HepG2 (cell line): ENCODE results near the gene SMIM11. TPM values are rescaled to one million over a fixed set of nuclear protein-coding genes. Genes with fewer than 3 reads are reported as not detected.

Experiments used
- AHR ChIP-seq: IDR thresholded peaks from 2 replicates; pipeline ENCODE4 v1.6.1; 2018; ENCODE audit warnings: missing genetic modification reagents, missing compliant biosample characterization
- ELF1 ChIP-seq: sonication (generic); formaldehyde crosslinking; IDR thresholded peaks from 2 replicates; pipeline ENCODE4 v1.4.0; 2020; ENCODE audit warnings: missing genetic modification reagents
- FOXO1 ChIP-seq: sonication (generic); formaldehyde crosslinking; IDR thresholded peaks from 2 replicates; pipeline ENCODE4 v1.4.0; 2020; ENCODE audit warnings: missing genetic modification reagents
- GABPA ChIP-seq, 2 experiments: IDR thresholded peaks; 2 replicates each; pipeline ENCODE4 v1.6.1; 2011 to 2016; ENCODE audit warnings: low read depth in 2 of 2, low read length in 1 of 2, missing biosample characterization in 1 of 2, missing genetic modification characterization in 1 of 2
- HOXA9 ChIP-seq: sonication (generic); formaldehyde crosslinking; IDR thresholded peaks from 2 replicates; pipeline ENCODE4 v1.8.1; 2022; ENCODE audit warnings: missing genetic modification reagents, mild to moderate bottlenecking, moderate library complexity, borderline replicate concordance
- MED13 ChIP-seq: sonication (generic); formaldehyde crosslinking; IDR thresholded peaks from 2 replicates; pipeline ENCODE4 v1.5.0; 2020; ENCODE audit warnings: missing genetic modification reagents
- NFE2 ChIP-seq: sonication (generic); formaldehyde crosslinking; IDR thresholded peaks from 2 replicates; pipeline ENCODE4 v1.4.0; 2020; ENCODE audit warnings: missing genetic modification reagents
- NFKBIZ ChIP-seq: IDR thresholded peaks from 2 replicates; pipeline ENCODE4 v1.6.1; 2018; ENCODE audit warnings: missing genetic modification reagents, missing compliant biosample characterization
- NFYB ChIP-seq: sonication (generic); formaldehyde crosslinking; IDR thresholded peaks from 2 replicates; pipeline ENCODE4 v1.4.0; 2020; ENCODE audit warnings: missing genetic modification reagents
- SCMH1 ChIP-seq: sonication (generic); formaldehyde crosslinking; IDR thresholded peaks from 2 replicates; pipeline ENCODE4 v1.9.0; 2021; ENCODE audit warnings: missing genetic modification reagents, mild to moderate bottlenecking, borderline replicate concordance
- SIN3B ChIP-seq: fragments of 150-350 bp; IDR thresholded peaks from 2 replicates; pipeline ENCODE4 v1.6.1; 2014; ENCODE audit warnings: low read length
- SMAD1 ChIP-seq: sonication (generic); formaldehyde crosslinking; IDR thresholded peaks from 2 replicates; pipeline ENCODE4 v1.4.0; 2020; ENCODE audit warnings: missing genetic modification reagents, low read depth, mild to moderate bottlenecking, borderline replicate concordance
- SNRNP70 ChIP-seq: fragments of 200-400 bp; formaldehyde crosslinking; IDR thresholded peaks from 2 replicates; pipeline ENCODE4 v1.6.1; 2017; ENCODE audit warnings: mild to moderate bottlenecking, low read depth, low read length, moderate library complexity
- SOX13 ChIP-seq, 3 experiments: fragments of 450-650 bp in 1 of 3; sonication (generic) in 1 of 3; formaldehyde crosslinking in 1 of 3; IDR thresholded peaks in 2 of 3; conservative IDR thresholded peaks in 1 of 3; 2 replicates each; pipeline versions ENCODE4 v1.5.0 to v1.6.1; 2016 to 2020; ENCODE audit warnings: antibody characterized with exemption in 1 of 3, mild to moderate bottlenecking in 1 of 3, missing compliant biosample characterization in 1 of 3, missing genetic modification reagents in 1 of 3, moderate library complexity in 1 of 3
- ZBTB3 ChIP-seq: sonication (generic); formaldehyde crosslinking; IDR thresholded peaks from 2 replicates; pipeline ENCODE4 v1.4.0; 2020; ENCODE audit warnings: low read depth, mild to moderate bottlenecking, moderate library complexity, missing genetic modification reagents, borderline replicate concordance
- ZBTB44 ChIP-seq: sonication (generic); formaldehyde crosslinking; IDR thresholded peaks from 2 replicates; pipeline ENCODE4 v1.4.0; 2020; ENCODE audit warnings: missing genetic modification reagents
- ZNF101 ChIP-seq: sonication (generic); formaldehyde crosslinking; IDR thresholded peaks from 2 replicates; pipeline ENCODE4 v1.4.0; 2020; ENCODE audit warnings: mild to moderate bottlenecking, low read depth, missing genetic modification reagents, borderline replicate concordance
- ZNF121 ChIP-seq: sonication (generic); formaldehyde crosslinking; IDR thresholded peaks from 2 replicates; pipeline ENCODE4 v1.5.0; 2020; ENCODE audit warnings: mild to moderate bottlenecking, missing genetic modification reagents
- ZNF609 ChIP-seq: sonication (generic); formaldehyde crosslinking; IDR thresholded peaks from 2 replicates; pipeline ENCODE4 v1.4.0; 2020; ENCODE audit warnings: mild to moderate bottlenecking, missing genetic modification reagents, borderline replicate concordance
- ZNF747 ChIP-seq: sonication (generic); formaldehyde crosslinking; IDR thresholded peaks from 2 replicates; pipeline ENCODE4 v1.8.1; 2023; ENCODE audit warnings: missing genetic modification reagents, mild to moderate bottlenecking, borderline replicate concordance
- ZNF777 ChIP-seq: sonication (generic); formaldehyde crosslinking; IDR thresholded peaks from 2 replicates; pipeline ENCODE4 v1.4.0; 2020; ENCODE audit warnings: missing genetic modification reagents
- ZSCAN21 ChIP-seq: sonication (generic); formaldehyde crosslinking; IDR thresholded peaks from 2 replicates; pipeline ENCODE4 v1.8.0; 2022; ENCODE audit warnings: mild to moderate bottlenecking, missing genetic modification reagents, moderate library complexity, borderline replicate concordance
- polyA plus RNA-seq, 8 experiments: library from polyadenylated mRNA; depleted of rRNA in 3 of 8; stranded (reverse) in 7 of 8; unstranded in 1 of 8; fragments of >200 nt; fragmentation: Illumina TruSeq in 4 of 8; extraction: Trizol in 4 of 8; gene quantifications; 2 replicates each; pipeline versions ENCODE4 v1.2.1 to v1.2.3, GENCODE V29; 2011 to 2016; ENCODE audit warnings: low read depth in 4 of 8, missing spikeins in 1 of 8, mixed read lengths in 1 of 8; ENCODE audit not compliant: insufficient read depth in 1 of 8
- total RNA-seq, 5 experiments: library from RNA; depleted of rRNA; stranded (reverse); fragments of >200 nt; fragmentation: Illumina TruSeq; extraction: Trizol; gene quantifications; 2 replicates each; pipeline ENCODE4 v1.2.3, GENCODE V29; 2016; ENCODE audit warnings: low read depth in 1 of 5
- TF ChIP-seq, protein P1 (sequence below): sonication (generic); formaldehyde crosslinking; conservative IDR thresholded peaks from 2 replicates; pipeline ENCODE4 v1.5.0; 2020; ENCODE audit warnings: missing genetic modification reagents

The SMIM11 gene
- total and polyA plus RNA-seq, 2 of the 13 experiments (the other 11 are each of a cell fraction or from before 2014, with no cell fraction given), result 6.4 to 18.9 TPM

DNA sequence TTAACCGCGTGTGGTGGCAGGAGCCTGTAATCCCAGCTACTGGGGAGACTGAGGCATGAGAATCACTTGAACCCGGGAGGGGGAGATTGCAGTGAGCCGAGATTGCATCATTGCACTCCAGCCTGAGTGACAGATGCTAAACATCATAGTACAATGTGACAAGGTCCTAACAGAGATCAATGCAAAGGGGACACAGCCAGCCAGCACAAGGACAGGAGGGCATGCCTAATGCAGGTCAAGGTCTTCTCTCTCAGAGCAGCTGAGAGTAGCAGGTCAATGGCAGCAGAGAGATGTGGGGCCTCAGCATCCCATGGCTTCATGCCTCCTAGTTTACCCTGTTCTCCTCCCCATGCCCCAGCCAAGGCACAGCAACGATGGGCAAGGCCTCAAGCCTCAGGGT, 3.0 kb upstream of the SMIM11 start (continued):
- TF ChIP-seq ZSCAN21 (CRISPR knock-in tag) (no peak), SNRNP70 (no peak), ELF1 (CRISPR knock-in tag) (no peak), NFYB (no peak), FOXO1 (CRISPR knock-in tag) (peak; percentile 91), ZNF777 (CRISPR knock-in tag) (no peak), AHR (CRISPR knock-in tag) (no peak), NFE2 (no peak), ZNF121 (CRISPR knock-in tag) (no peak), ZBTB44 (CRISPR knock-in tag) (no peak), GABPA (IDR thresholded peaks at IDR 0.05; ENCODE audit: low read depth, low read length) (no peak), GABPA (CRISPR knock-in tag; IDR thresholded peaks at IDR 0.05; ENCODE audit: low read depth) (peak; percentile 32; the same call in 1 of the 2 replicates), ZNF747 (CRISPR knock-in tag) (0 out of 2 replicates have a peak, but pooled peaks have one; percentile 34), SMAD1 (CRISPR knock-in tag) (no peak), MED13 (CRISPR knock-in tag) (no peak), ZNF609 (CRISPR knock-in tag) (peak; percentile 89; the same call in 1 of the 2 replicates), SCMH1 (CRISPR knock-in tag) (no peak), SIN3B (no peak), SOX13 (IDR thresholded peaks at IDR 0.05) (peak; percentile 42; the same call in 1 of the 2 replicates), SOX13 (CRISPR knock-in tag; conservative IDR thresholded peaks at IDR 0.05 in 1 of 2, IDR thresholded peaks at IDR 0.05 in 1 of 2) (peak in 1 of 2 experiments; percentile 81; a peak in 2 of 4 replicates), NFKBIZ (0 out of 2 replicates have a peak, but pooled peaks have one; percentile 46), HOXA9 (no peak), ZBTB3 (CRISPR knock-in tag) (peak; percentile 68; the same call in 1 of the 2 replicates), ZNF101 (no peak)
- TF ChIP-seq, protein P1, sequence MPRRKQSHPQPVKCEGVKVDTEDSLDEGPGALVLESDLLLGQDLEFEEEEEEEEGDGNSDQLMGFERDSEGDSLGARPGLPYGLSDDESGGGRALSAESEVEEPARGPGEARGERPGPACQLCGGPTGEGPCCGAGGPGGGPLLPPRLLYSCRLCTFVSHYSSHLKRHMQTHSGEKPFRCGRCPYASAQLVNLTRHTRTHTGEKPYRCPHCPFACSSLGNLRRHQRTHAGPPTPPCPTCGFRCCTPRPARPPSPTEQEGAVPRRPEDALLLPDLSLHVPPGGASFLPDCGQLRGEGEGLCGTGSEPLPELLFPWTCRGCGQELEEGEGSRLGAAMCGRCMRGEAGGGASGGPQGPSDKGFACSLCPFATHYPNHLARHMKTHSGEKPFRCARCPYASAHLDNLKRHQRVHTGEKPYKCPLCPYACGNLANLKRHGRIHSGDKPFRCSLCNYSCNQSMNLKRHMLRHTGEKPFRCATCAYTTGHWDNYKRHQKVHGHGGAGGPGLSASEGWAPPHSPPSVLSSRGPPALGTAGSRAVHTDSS, result no peak
